Aorta (tissue), 5 donors: Measurements from ENCODE around the gene RETSAT. TPM values are rescaled to one million over a fixed set of nuclear protein-coding genes. Genes with fewer than 3 reads are reported as not detected.
"Not testable (repeated sequence)": the region's sequence is repeated elsewhere in the genome, so short reads cannot be mapped to it uniquely, and the experiment has no call there.

Source experiments
- ATAC-seq: fragments of 200-7000 bp; cut with Tn5 transposase; one replicate; pipeline ENCODE4 v1.9.1; 2022; ENCODE audit warnings: moderate library complexity; ENCODE audit not compliant: low FRiP score
- DNase-seq, 2 donors: peaks; one replicate each; pipeline ENCODE4 v3.0.0-alpha.2; 2020
- H3K27ac ChIP-seq, 2 donors: one replicate each; pipeline ENCODE4 v1.5.1; 2013; ENCODE audit warnings: low read length in 2 of 2, mild to moderate bottlenecking in 2 of 2, moderate library complexity in 2 of 2, control low read depth in 1 of 2, inconsistent platforms in 1 of 2, low read depth in 1 of 2
- H3K27me3 ChIP-seq, 2 donors: one replicate each; pipeline ENCODE4 v1.6.1; 2013; ENCODE audit warnings: control low read depth in 1 of 2, low read length in 1 of 2, mild to moderate bottlenecking in 1 of 2, moderate library complexity in 1 of 2; ENCODE audit not compliant: insufficient read depth in 2 of 2, control insufficient read depth in 1 of 2
- H3K36me3 ChIP-seq, 2 donors: one replicate each; pipeline ENCODE4 v1.6.1; 2013; ENCODE audit warnings: control low read depth in 1 of 2, low read length in 1 of 2, mild to moderate bottlenecking in 1 of 2; ENCODE audit not compliant: insufficient read depth in 2 of 2, control insufficient read depth in 1 of 2
- H3K4me1 ChIP-seq, 2 donors: one replicate each; pipeline ENCODE4 v1.6.1; 2013; ENCODE audit warnings: low read length in 2 of 2, control low read depth in 1 of 2, mild to moderate bottlenecking in 1 of 2, moderate library complexity in 1 of 2; ENCODE audit not compliant: insufficient read depth in 2 of 2, control insufficient read depth in 1 of 2
- H3K4me3 ChIP-seq, 2 donors: one replicate each; pipeline ENCODE4 v1.5.1; 2013; ENCODE audit warnings: low read length in 2 of 2, control low read depth in 1 of 2, mild to moderate bottlenecking in 1 of 2
- H3K9me3 ChIP-seq: one replicate; pipeline ENCODE4 v1.6.1; 2013; ENCODE audit warnings: mild to moderate bottlenecking, low read length; ENCODE audit not compliant: control insufficient read depth
- WGBS, 2 donors: extraction: QIAGEN DNeasy Blood & Tissue Kit; methylation state at CpG; one replicate each; pipeline ENCODE4 v1.1.7; 2013; 5-methylcytosine and 5-hydroxymethylcytosine counted together
- intact Hi-C, 2 donors: fragments of 100-400 bp; cut with DNase I; formaldehyde crosslinking; loops; one replicate each; pipeline versions ENCODE4 v1.14.2 to v1.15.0; 2022
- polyA plus RNA-seq, 2 donors: library from polyadenylated mRNA; stranded (reverse); fragments of 200-250 nt; gene quantifications; one replicate each; pipeline ENCODE4 v1.2.3, GENCODE V29; 2013
- total RNA-seq, 2 donors: library from RNA; stranded (reverse); fragmentation: NEBNext Ultra II Directional; extraction: Animal tissue kit (Norgen Biotek cat#: 25700); gene quantifications; one replicate each; pipeline ENCODE4 v1.2.1, GENCODE V29; 2021
- donor health status: healthy with polysubstance abuse.
- donor health status: Bipolar disorder and iron deficiency.
- donor health status: DM: no; HTN: no; CAD: no.
- donor health status: DM: no; HTN: no; CAD: no.
- donor health status: DM: yes; HTN: yes; CAD: no.

Gene RETSAT
- total and polyA plus RNA-seq, 4 donors, result 18.9 to 29.5 (median 23.3) TPM

- Histone ChIP-seq H3K4me1 (no peaks in the 10 kb centered on the region), H3K4me3 (no peak overlapping the region), H3K9me3 (no peaks in the 10 kb centered on the region), H3K27ac (no peak overlapping the region), H3K27me3 (no peaks in the 10 kb centered on the region), H3K36me3 (peaks cover 0 to 2% of the 10 kb centered on the region in 2 donors)
- ATAC-seq (peak; percentile 10), DNase-seq (no peak)
- intact Hi-C loops, result no loop called here
These were observed 14.6 kb upstream of the RETSAT start for GRCh38 chr2:85368921-85369320.

GRCh38 chr2:85367180-85367579, 12.9 kb upstream of the RETSAT start:
- H3K27ac ChIP-seq, result no peak overlapping the region
- peaks cover 0 to 2% of the 10 kb centered on the region in 2 donors for H3K36me3 ChIP-seq
- H3K27me3 ChIP-seq, result no peaks in the 10 kb centered on the region
- ATAC-seq (no peak), DNase-seq (no peak)
- WGBS, 2 donors, result 85 to 88% methylated on average over 5 of the region's 5 CpGs
- no peak overlapping the region for H3K4me3 ChIP-seq
- no peaks in the 10 kb centered on the region for H3K4me1 ChIP-seq
- H3K9me3 ChIP-seq, result no peaks in the 10 kb centered on the region
- intact Hi-C loops, result no loop called here

- H3K4me3 ChIP-seq, DNase-seq, H3K9me3 ChIP-seq, ATAC-seq, H3K27ac ChIP-seq, H3K36me3 ChIP-seq, H3K4me1 ChIP-seq, H3K27me3 ChIP-seq, intact Hi-C loops: not testable (repeated sequence)
- 85 to 86% methylated on average over 5 of the region's 5 CpGs for WGBS, 2 donors
These were observed 8.5 kb upstream of the RETSAT start for GRCh38 chr2:85362653-85363387.

GRCh38 chr2:85357736-85358135, 3.4 kb upstream of the RETSAT start:
- Histone ChIP-seq H3K36me3 (no peaks in the 10 kb centered on the region), H3K27me3 (no peaks in the 10 kb centered on the region), H3K27ac (no peak overlapping the region), H3K4me3 (no peak overlapping the region), H3K4me1 (peaks cover 0 to 2% of the 10 kb centered on the region in 2 donors), H3K9me3 (no peaks in the 10 kb centered on the region)
- intact Hi-C loops, result no loop called here
- 83 to 87% methylated on average over 3 of the region's 3 CpGs for WGBS, 2 donors
- ATAC-seq (no peak), DNase-seq (no peak)

GRCh38 chr2:85356186-85356585, 1.9 kb upstream of the RETSAT start:
- Histone ChIP-seq H3K36me3 (no peaks in the 10 kb centered on the region), H3K27me3 (no peaks in the 10 kb centered on the region), H3K4me1 (peaks cover 0 to 2% of the 10 kb centered on the region in 2 donors), H3K9me3 (no peaks in the 10 kb centered on the region), H3K4me3 (no peak overlapping the region), H3K27ac (no peak overlapping the region)
- no peak for DNase-seq
- intact Hi-C loops, result no loop called here
- WGBS, 2 donors, result 83 to 85% methylated on average over 2 of the region's 2 CpGs
- no peak for ATAC-seq

GRCh38 chr2:85355521-85355920, 1.2 kb upstream of the RETSAT start:
- H3K4me1 ChIP-seq, result peaks cover 0 to 2% of the 10 kb centered on the region in 2 donors
- WGBS, 2 donors, result 71 to 72% methylated on average over 3 of the region's 3 CpGs
- H3K27me3 ChIP-seq, result no peaks in the 10 kb centered on the region
- H3K4me3 ChIP-seq, result peak overlapping the region in 1 of 2 donors; percentile 53
- H3K9me3 ChIP-seq, result no peaks in the 10 kb centered on the region
- no peaks in the 10 kb centered on the region for H3K36me3 ChIP-seq
- intact Hi-C loops, result loop anchor here in 1 of 2 donors (2.0 kb wide), 1 partner anchor 27 kb away; no protein-coding TSS in a partner anchor
- H3K27ac ChIP-seq, result no peak overlapping the region
- ATAC-seq, result no peak
- no peak for DNase-seq

GRCh38 chr2:85355073-85355410, 714 bp upstream of the RETSAT start:
- WGBS, 2 donors, result 7 to 8% methylated on average over 10 of the region's 10 CpGs
- Histone ChIP-seq H3K4me1 (peaks cover 0 to 2% of the 10 kb centered on the region in 2 donors), H3K9me3 (no peaks in the 10 kb centered on the region), H3K36me3 (no peaks in the 10 kb centered on the region), H3K27ac (peak overlapping the region in 1 of 2 donors; percentile 0), H3K27me3 (no peaks in the 10 kb centered on the region), H3K4me3 (peak overlapping the region; percentile 53 to 55)
- DNase-seq (no peak), ATAC-seq (no peak)
- intact Hi-C loops, result loop anchor here in 1 of 2 donors (2.0 kb wide), 1 partner anchor 26 kb away; no protein-coding TSS in a partner anchor

GRCh38 chr2:85353876-85354285, 447 bp downstream of the RETSAT start:
- ATAC-seq (peak; percentile 16), DNase-seq (no peak)
- Histone ChIP-seq H3K9me3 (no peaks in the 10 kb centered on the region), H3K27me3 (no peaks in the 10 kb centered on the region), H3K4me1 (peaks cover 0 to 2% of the 10 kb centered on the region in 2 donors), H3K4me3 (peak overlapping the region; percentile 66 to 75), H3K27ac (peak overlapping the region in 1 of 2 donors; percentile 9), H3K36me3 (no peaks in the 10 kb centered on the region)
- 11 to 12% methylated on average over 16 of the region's 16 CpGs for WGBS, 2 donors
- intact Hi-C loops, result loop anchor here in 1 of 2 donors (2.0 kb wide), 1 partner anchor 25 kb away; no protein-coding TSS in a partner anchor

GRCh38 chr2:85347599-85347998, 6.7 kb downstream of the RETSAT start:
- no peaks in the 10 kb centered on the region for H3K4me1 ChIP-seq
- no peak overlapping the region for H3K4me3 ChIP-seq
- intact Hi-C loops, result no loop called here
- no peaks in the 10 kb centered on the region for H3K9me3 ChIP-seq
- no peak overlapping the region for H3K27ac ChIP-seq
- H3K36me3 ChIP-seq, result peaks cover 0 to 2% of the 10 kb centered on the region in 2 donors
- H3K27me3 ChIP-seq, result no peaks in the 10 kb centered on the region
- ATAC-seq (no peak), DNase-seq (no peak)
- WGBS, 2 donors, result 80 to 84% methylated on average over 3 of the region's 3 CpGs
